K562 (cell line): ENCODE data around the gene PROKR1. TPM values are rescaled to one million over a fixed set of nuclear protein-coding genes. Genes with fewer than 3 reads are reported as not detected.

Experiments used
- CEBPG ChIP-seq, 3 experiments: fragments of 200-800 bp in 1 of 3; sonication (Bioruptor generic) in 1 of 3; sonication (generic) in 1 of 3; formaldehyde crosslinking in 1 of 3; IDR thresholded peaks in 2 of 3; conservative IDR thresholded peaks in 1 of 3; 2 replicates each; pipeline versions ENCODE4 v1.6.1 to v1.8.0; 2016 to 2022; ENCODE audit warnings: missing compliant biosample characterization in 2 of 3, missing genetic modification characterization in 2 of 3, mild to moderate bottlenecking in 1 of 3, missing genetic modification reagents in 1 of 3
- EGR1 ChIP-seq: fragments of 450-650 bp; conservative IDR thresholded peaks from 2 replicates; pipeline ENCODE4 v1.6.1; 2017; ENCODE audit warnings: mild to moderate bottlenecking
- FUS ChIP-seq: fragments of 200-400 bp; formaldehyde crosslinking; optimal IDR thresholded peaks from 2 replicates; pipeline ENCODE3; 2017; ENCODE audit warnings: low read depth, low read length
- GATAD2B ChIP-seq: fragments of 450-650 bp; IDR thresholded peaks from 2 replicates; pipeline ENCODE4 v1.6.1; 2017; ENCODE audit warnings: mild to moderate bottlenecking, borderline replicate concordance
- HNRNPK ChIP-seq: fragments of 200-400 bp; formaldehyde crosslinking; IDR thresholded peaks from one replicate; pipeline ENCODE4 v1.6.1; 2018; ENCODE audit warnings: mild to moderate bottlenecking, low read depth, low read length; ENCODE audit not compliant: poor library complexity, severe bottlenecking
- PHTF2 ChIP-seq: fragments of 250-450 bp; sonication (Bioruptor Pico); IDR thresholded peaks from 2 replicates; pipeline ENCODE4 v1.5.0; 2021; ENCODE audit warnings: mild to moderate bottlenecking
- RBM15 ChIP-seq: fragments of 200-400 bp; formaldehyde crosslinking; IDR thresholded peaks from 2 replicates; pipeline ENCODE4 v1.6.1; 2018; ENCODE audit warnings: mild to moderate bottlenecking, low read length, moderate library complexity; ENCODE audit not compliant: insufficient read depth
- SMC3 ChIP-seq: conservative IDR thresholded peaks from 2 replicates; pipeline ENCODE4 v1.6.1; 2011; ENCODE audit warnings: low read depth, low read length, improper control_type of control experiment; ENCODE audit not compliant: insufficient read depth
- TOE1 ChIP-seq, 2 experiments: fragments of 450-650 bp in 1 of 2; sonication (generic) in 1 of 2; formaldehyde crosslinking in 1 of 2; IDR thresholded peaks; 2 replicates each; pipeline versions ENCODE4 v1.7.1 to v1.8.0; 2016 to 2022; ENCODE audit warnings: borderline replicate concordance in 2 of 2, mild to moderate bottlenecking in 2 of 2, antibody characterized with exemption in 1 of 2, inconsistent platforms in 1 of 2, low read depth in 1 of 2, missing genetic modification reagents in 1 of 2, moderate library complexity in 1 of 2
- ZNF239 ChIP-seq: fragments of 250-450 bp; sonication (Bioruptor Pico); IDR thresholded peaks from 2 replicates; pipeline ENCODE4 v1.4.0; 2020; ENCODE audit warnings: mild to moderate bottlenecking
- ZNF696 ChIP-seq: fragments of 250-450 bp; sonication (Bioruptor Pico); conservative IDR thresholded peaks from 2 replicates; pipeline ENCODE4 v1.4.0; 2020; ENCODE audit warnings: mild to moderate bottlenecking, moderate library complexity
- polyA plus RNA-seq, 8 experiments: library from polyadenylated mRNA; depleted of rRNA in 4 of 8; stranded (reverse) in 5 of 8; unstranded in 3 of 8; fragments of >200 nt; fragmentation: Nextera tagmentation in 2 of 8; fragmentation: Illumina TruSeq in 1 of 8; extraction: Ambion mirVana in 2 of 8; extraction: Trizol in 1 of 8; gene quantifications; 2 replicates each; pipeline versions ENCODE4 v1.2.1 to v1.2.3, GENCODE V29; 2011 to 2014; ENCODE audit warnings: inconsistent platforms in 1 of 8, missing spikeins in 1 of 8
- total RNA-seq, 7 experiments: library from RNA; depleted of rRNA in 6 of 7; stranded (reverse); fragments of >200 nt in 6 of 7; fragmentation: Illumina TruSeq in 2 of 7; extraction: Trizol in 2 of 7; gene quantifications; 2 replicates each; pipeline versions ENCODE4 v1.2.1 to v1.2.3, GENCODE V29; 2011 to 2021; ENCODE audit warnings: low replicate concordance in 1 of 7
- TF ChIP-seq, protein P1 (sequence below): fragments of 450-650 bp; IDR thresholded peaks from 2 replicates; pipeline ENCODE4 v1.6.1; 2018; ENCODE audit not compliant: partially characterized antibody
- TF ChIP-seq, protein P2 (sequence below): sonication (generic); formaldehyde crosslinking; IDR thresholded peaks from 2 replicates; pipeline ENCODE4 v1.8.1; 2023; ENCODE audit warnings: missing genetic modification reagents, mild to moderate bottlenecking, borderline replicate concordance
- TF ChIP-seq, protein P3 (sequence below): fragments of 450-650 bp; formaldehyde crosslinking; IDR thresholded peaks from 2 replicates; pipeline ENCODE4 v1.4.0; 2022; ENCODE audit warnings: missing genetic modification characterization

PROKR1 gene
- total and polyA plus RNA-seq, 9 of the 15 experiments (the other 6 are each of a cell fraction or from before 2014, with no cell fraction given): 0.01 to 0.18 (median 0.09) TPM; not detected in 1

DNA sequence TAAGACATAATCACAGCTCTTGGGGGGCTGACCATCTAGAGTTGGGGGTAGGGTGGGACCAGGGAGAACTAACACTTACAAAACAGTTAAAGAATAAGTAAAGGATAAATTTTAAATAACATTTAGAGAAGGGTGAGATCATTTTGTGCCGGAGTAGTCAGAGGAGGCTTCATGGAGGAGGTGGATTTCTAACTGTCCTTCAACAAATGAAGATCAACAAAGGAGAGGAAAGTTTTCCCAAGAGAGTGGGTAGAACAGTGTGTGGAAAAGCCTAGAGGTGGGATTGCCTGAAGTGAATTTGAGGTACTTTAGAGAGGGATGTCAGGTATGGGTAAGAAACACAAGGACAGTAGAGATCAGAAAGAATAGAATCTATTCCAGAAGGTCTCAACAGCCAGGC is 7.3 kb downstream of the PROKR1 start (continued):
- TF ChIP-seq, protein P1, sequence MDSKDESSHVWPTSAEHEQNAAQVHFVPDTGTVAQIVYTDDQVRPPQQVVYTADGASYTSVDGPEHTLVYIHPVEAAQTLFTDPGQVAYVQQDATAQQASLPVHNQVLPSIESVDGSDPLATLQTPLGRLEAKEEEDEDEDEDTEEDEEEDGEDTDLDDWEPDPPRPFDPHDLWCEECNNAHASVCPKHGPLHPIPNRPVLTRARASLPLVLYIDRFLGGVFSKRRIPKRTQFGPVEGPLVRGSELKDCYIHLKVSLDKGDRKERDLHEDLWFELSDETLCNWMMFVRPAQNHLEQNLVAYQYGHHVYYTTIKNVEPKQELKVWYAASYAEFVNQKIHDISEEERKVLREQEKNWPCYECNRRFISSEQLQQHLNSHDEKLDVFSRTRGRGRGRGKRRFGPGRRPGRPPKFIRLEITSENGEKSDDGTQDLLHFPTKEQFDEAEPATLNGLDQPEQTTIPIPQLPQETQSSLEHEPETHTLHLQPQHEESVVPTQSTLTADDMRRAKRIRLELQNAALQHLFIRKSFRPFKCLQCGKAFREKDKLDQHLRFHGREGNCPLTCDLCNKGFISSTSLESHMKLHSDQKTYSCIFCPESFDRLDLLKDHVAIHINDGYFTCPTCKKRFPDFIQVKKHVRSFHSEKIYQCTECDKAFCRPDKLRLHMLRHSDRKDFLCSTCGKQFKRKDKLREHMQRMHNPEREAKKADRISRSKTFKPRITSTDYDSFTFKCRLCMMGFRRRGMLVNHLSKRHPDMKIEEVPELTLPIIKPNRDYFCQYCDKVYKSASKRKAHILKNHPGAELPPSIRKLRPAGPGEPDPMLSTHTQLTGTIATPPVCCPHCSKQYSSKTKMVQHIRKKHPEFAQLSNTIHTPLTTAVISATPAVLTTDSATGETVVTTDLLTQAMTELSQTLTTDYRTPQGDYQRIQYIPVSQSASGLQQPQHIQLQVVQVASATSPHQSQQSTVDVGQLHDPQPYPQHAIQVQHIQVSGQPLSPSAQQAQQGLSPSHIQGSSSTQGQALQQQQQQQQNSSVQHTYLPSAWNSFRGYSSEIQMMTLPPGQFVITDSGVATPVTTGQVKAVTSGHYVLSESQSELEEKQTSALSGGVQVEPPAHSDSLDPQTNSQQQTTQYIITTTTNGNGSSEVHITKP: no peak
- TF ChIP-seq TOE1 (IDR thresholded peaks at IDR 0.05; ENCODE audit: borderline replicate concordance) (no peak), TOE1 (CRISPR knock-in tag; IDR thresholded peaks at IDR 0.05; ENCODE audit: borderline replicate concordance, low read depth) (no peak), EGR1 (no peak), SMC3 (no peak), ZNF239 (CRISPR knock-in tag) (no peak), FUS (no peak), PHTF2 (CRISPR knock-in tag) (no peak), GATAD2B (no peak), CEBPG (CRISPR knock-in tag; IDR thresholded peaks at IDR 0.05) (no peak), CEBPG (tag; conservative IDR thresholded peaks at IDR 0.05 in 1 of 2, IDR thresholded peaks at IDR 0.05 in 1 of 2) (no peak), ZNF696 (CRISPR knock-in tag) (no peak), HNRNPK (no peak), RBM15 (no peak)
- TF ChIP-seq, protein P2, sequence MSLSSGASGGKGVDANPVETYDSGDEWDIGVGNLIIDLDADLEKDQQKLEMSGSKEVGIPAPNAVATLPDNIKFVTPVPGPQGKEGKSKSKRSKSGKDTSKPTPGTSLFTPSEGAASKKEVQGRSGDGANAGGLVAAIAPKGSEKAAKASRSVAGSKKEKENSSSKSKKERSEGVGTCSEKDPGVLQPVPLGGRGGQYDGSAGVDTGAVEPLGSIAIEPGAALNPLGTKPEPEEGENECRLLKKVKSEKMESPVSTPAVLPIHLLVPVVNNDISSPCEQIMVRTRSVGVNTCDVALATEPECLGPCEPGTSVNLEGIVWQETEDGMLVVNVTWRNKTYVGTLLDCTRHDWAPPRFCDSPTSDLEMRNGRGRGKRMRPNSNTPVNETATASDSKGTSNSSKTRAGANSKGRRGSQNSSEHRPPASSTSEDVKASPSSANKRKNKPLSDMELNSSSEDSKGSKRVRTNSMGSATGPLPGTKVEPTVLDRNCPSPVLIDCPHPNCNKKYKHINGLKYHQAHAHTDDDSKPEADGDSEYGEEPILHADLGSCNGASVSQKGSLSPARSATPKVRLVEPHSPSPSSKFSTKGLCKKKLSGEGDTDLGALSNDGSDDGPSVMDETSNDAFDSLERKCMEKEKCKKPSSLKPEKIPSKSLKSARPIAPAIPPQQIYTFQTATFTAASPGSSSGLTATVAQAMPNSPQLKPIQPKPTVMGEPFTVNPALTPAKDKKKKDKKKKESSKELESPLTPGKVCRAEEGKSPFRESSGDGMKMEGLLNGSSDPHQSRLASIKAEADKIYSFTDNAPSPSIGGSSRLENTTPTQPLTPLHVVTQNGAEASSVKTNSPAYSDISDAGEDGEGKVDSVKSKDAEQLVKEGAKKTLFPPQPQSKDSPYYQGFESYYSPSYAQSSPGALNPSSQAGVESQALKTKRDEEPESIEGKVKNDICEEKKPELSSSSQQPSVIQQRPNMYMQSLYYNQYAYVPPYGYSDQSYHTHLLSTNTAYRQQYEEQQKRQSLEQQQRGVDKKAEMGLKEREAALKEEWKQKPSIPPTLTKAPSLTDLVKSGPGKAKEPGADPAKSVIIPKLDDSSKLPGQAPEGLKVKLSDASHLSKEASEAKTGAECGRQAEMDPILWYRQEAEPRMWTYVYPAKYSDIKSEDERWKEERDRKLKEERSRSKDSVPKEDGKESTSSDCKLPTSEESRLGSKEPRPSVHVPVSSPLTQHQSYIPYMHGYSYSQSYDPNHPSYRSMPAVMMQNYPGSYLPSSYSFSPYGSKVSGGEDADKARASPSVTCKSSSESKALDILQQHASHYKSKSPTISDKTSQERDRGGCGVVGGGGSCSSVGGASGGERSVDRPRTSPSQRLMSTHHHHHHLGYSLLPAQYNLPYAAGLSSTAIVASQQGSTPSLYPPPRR (CRISPR knock-in tag): no peak
- TF ChIP-seq, protein P3, sequence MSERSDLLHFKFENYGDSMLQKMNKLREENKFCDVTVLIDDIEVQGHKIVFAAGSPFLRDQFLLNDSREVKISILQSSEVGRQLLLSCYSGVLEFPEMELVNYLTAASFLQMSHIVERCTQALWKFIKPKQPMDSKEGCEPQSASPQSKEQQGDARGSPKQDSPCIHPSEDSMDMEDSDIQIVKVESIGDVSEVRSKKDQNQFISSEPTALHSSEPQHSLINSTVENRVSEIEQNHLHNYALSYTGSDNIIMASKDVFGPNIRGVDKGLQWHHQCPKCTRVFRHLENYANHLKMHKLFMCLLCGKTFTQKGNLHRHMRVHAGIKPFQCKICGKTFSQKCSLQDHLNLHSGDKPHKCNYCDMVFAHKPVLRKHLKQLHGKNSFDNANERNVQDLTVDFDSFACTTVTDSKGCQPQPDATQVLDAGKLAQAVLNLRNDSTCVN (CRISPR knock-in tag): no peak
